Hematopoietic multipotent progenitor cell treated with erythropoietin and hydrocortisone succinate and interleukin-3 and kit ligand, for 15 days (in vitro differentiated cells): Measurements from ENCODE around the gene ASB16.
"Not testable (repeated sequence)": the region's sequence is repeated elsewhere in the genome, so short reads cannot be mapped to it uniquely, and the experiment has no call there.

Experiments used
- DNase-seq: peaks from one replicate; pipeline ENCODE4 v3.0.0-alpha.2; 2015; ENCODE audit warnings: low spot score

The ASB16 gene

GRCh38 chr17:44170499-44171201, at the start of gene ASB16:
Gene ASB16, plus strand, starts transcription at chr17:44170704. Its CDS starts 86 bp downstream, at chr17:44170790.
- no peak for DNase-seq

- DNase-seq, result no peak
These were observed 49.5 kb upstream of the ASB16 start for GRCh38 chr17:44120851-44121605.

GRCh38 chr17:44121997-44122815, 48.3 kb upstream of the ASB16 start:
- no peak for DNase-seq

- no peak for DNase-seq
These were observed 47.6 kb upstream of the ASB16 start for GRCh38 chr17:44122816-44123355.

- DNase-seq, result peak; percentile 91
These were observed 47.0 kb upstream of the ASB16 start, which contains the start of gene HDAC5 for GRCh38 chr17:44123356-44124117. Gene HDAC5, minus strand, starts transcription at chr17:44123641. Its CDS starts 6,126 bp downstream, at chr17:44117515.

- no peak for DNase-seq
These were observed 46.4 kb upstream of the ASB16 start for GRCh38 chr17:44124118-44124438.

- DNase-seq, result no peak
These were observed 42.1 kb upstream of the ASB16 start for GRCh38 chr17:44128383-44128782.

- no peak for DNase-seq
These were observed 39.7 kb upstream of the ASB16 start for GRCh38 chr17:44130693-44131349.

GRCh38 chr17:44131372-44131771, 39.1 kb upstream of the ASB16 start:
- not testable (repeated sequence) for DNase-seq

- no peak for DNase-seq
These were observed 38.2 kb upstream of the ASB16 start for GRCh38 chr17:44132275-44132821.

GRCh38 chr17:44133918-44134476, 36.5 kb upstream of the ASB16 start:
- DNase-seq, result no peak

GRCh38 chr17:44134752-44135568, 35.5 kb upstream of the ASB16 start:
- no peak for DNase-seq

GRCh38 chr17:44137891-44138709, 32.4 kb upstream of the ASB16 start:
- no peak for DNase-seq

GRCh38 chr17:44143921-44144320, 26.6 kb upstream of the ASB16 start:
- DNase-seq, result not testable (repeated sequence)

GRCh38 chr17:44144966-44145739, 25.4 kb upstream of the ASB16 start:
- DNase-seq, result no peak

GRCh38 chr17:44146375-44147346, 23.8 kb upstream of the ASB16 start:
- DNase-seq, result no peak

- DNase-seq, result no peak
These were observed 22.7 kb upstream of the ASB16 start for GRCh38 chr17:44147812-44148211.
